ENCODE results near the gene MLXIP. TPM values are rescaled to one million over a fixed set of nuclear protein-coding genes. Genes with fewer than 3 reads are reported as not detected.
"Not testable (repeated sequence)": the region's sequence is repeated elsewhere in the genome, so short reads cannot be mapped to it uniquely, and the experiment has no call there.

The MLXIP gene
- total RNA-seq, 2 donors from 2014 or later, result 17.1 to 17.5 TPM

GRCh38 chr12:122168492-122168891 is 89.9 kb downstream of the MLXIP start:
- H3K27ac Mint-ChIP-seq, result no peak overlapping the region
- ATAC-seq (replicated peaks in 1 of 2) (no peak), DNase-seq (no peak)
- no peaks in the 10 kb centered on the region for H3K9me3 Mint-ChIP-seq
- no peaks in the 10 kb centered on the region for H3K36me3 Mint-ChIP-seq (ENCODE audit: insufficient read depth in 2 of 2)
- no peak overlapping the region for H3K4me3 Mint-ChIP-seq
- peaks cover 25% of the 10 kb centered on the region for H3K4me1 Mint-ChIP-seq (ENCODE audit: low read depth)
- H3K27me3 Mint-ChIP-seq (ENCODE audit: low read depth), result no peaks in the 10 kb centered on the region

- Mint-ChIP-seq H3K9me3 (no peaks in the 10 kb centered on the region), H3K4me1 (ENCODE audit: low read depth) (peaks cover 26% of the 10 kb centered on the region), H3K27ac (no peak overlapping the region), H3K36me3 (ENCODE audit: insufficient read depth in 2 of 2) (no peaks in the 10 kb centered on the region), H3K4me3 (no peak overlapping the region), H3K27me3 (ENCODE audit: low read depth) (no peaks in the 10 kb centered on the region)
- no peak for ATAC-seq (replicated peaks in 1 of 2)
- no peak for DNase-seq
Observed at GRCh38 chr12:122171399-122171798, 92.8 kb downstream of the MLXIP start.

- H3K4me3 Mint-ChIP-seq, result no peak overlapping the region
- H3K9me3 Mint-ChIP-seq, result no peaks in the 10 kb centered on the region
- H3K27me3 Mint-ChIP-seq (ENCODE audit: low read depth), result no peaks in the 10 kb centered on the region
- DNase-seq (no peak), ATAC-seq (replicated peaks in 1 of 2) (no peak)
- no peaks in the 10 kb centered on the region for H3K36me3 Mint-ChIP-seq (ENCODE audit: insufficient read depth in 2 of 2)
- H3K4me1 Mint-ChIP-seq (ENCODE audit: low read depth), result peaks cover 16% of the 10 kb centered on the region
- H3K27ac Mint-ChIP-seq, result no peak overlapping the region
Observed at GRCh38 chr12:122172262-122172939, 93.8 kb downstream of the MLXIP start.

GRCh38 chr12:122174155-122174845 is 95.7 kb downstream of the MLXIP start, which contains the start of gene IL31:
Gene IL31 (minus strand): TSS chr12:122174221. CDS start chr12:122174172, 49 bp downstream.
- Mint-ChIP-seq H3K36me3 (ENCODE audit: insufficient read depth in 2 of 2) (no peaks in the 10 kb centered on the region), H3K4me1 (ENCODE audit: low read depth) (peaks cover 14% of the 10 kb centered on the region), H3K27me3 (ENCODE audit: low read depth) (no peaks in the 10 kb centered on the region), H3K4me3 (peak within 1 kb of the TSS; percentile 1 to 35), H3K27ac (no peak within 1 kb of the TSS), H3K9me3 (no peaks in the 10 kb centered on the region)
- DNase-seq (peak; percentile 33 to 37), ATAC-seq (replicated peaks in 1 of 2) (peak; percentile 89 to 93)

GRCh38 chr12:122176473-122176872 is 97.9 kb downstream of the MLXIP start:
- H3K9me3 Mint-ChIP-seq; H3K4me3 Mint-ChIP-seq; DNase-seq; H3K27me3 Mint-ChIP-seq (ENCODE audit: low read depth); H3K27ac Mint-ChIP-seq; H3K36me3 Mint-ChIP-seq (ENCODE audit: insufficient read depth in 2 of 2); ATAC-seq (replicated peaks in 1 of 2): not testable (repeated sequence)
- H3K4me1 Mint-ChIP-seq (ENCODE audit: low read depth), result peaks cover 14% of the 10 kb centered on the region

- DNase-seq (peak; percentile 48 to 58), ATAC-seq (replicated peaks in 1 of 2) (peak; percentile 86 to 92)
- Mint-ChIP-seq H3K4me1 (ENCODE audit: low read depth) (peaks cover 11% of the 10 kb centered on the region), H3K27ac (no peak within 1 kb of the TSS), H3K9me3 (no peaks in the 10 kb centered on the region), H3K4me3 (peak within 1 kb of the TSS; percentile 78 to 81), H3K36me3 (ENCODE audit: insufficient read depth in 2 of 2) (no peaks in the 10 kb centered on the region), H3K27me3 (ENCODE audit: low read depth) (peaks cover 18% of the 10 kb centered on the region)
Observed at GRCh38 chr12:122182887-122183587, 104.5 kb downstream of the MLXIP start, which contains the start of gene LRRC43. Gene LRRC43 (plus strand): TSS chr12:122183123. CDS start chr12:122183145, 22 bp downstream.

GRCh38 chr12:122183588-122183940 is 105.0 kb downstream of the MLXIP start:
- peak overlapping the region; percentile 58 to 81 for H3K4me3 Mint-ChIP-seq
- H3K36me3 Mint-ChIP-seq (ENCODE audit: insufficient read depth in 2 of 2), result no peaks in the 10 kb centered on the region
- peaks cover 18% of the 10 kb centered on the region for H3K27me3 Mint-ChIP-seq (ENCODE audit: low read depth)
- ATAC-seq (replicated peaks in 1 of 2), result no peak
- no peak overlapping the region for H3K27ac Mint-ChIP-seq
- H3K4me1 Mint-ChIP-seq (ENCODE audit: low read depth), result peaks cover 11% of the 10 kb centered on the region
- H3K9me3 Mint-ChIP-seq, result no peaks in the 10 kb centered on the region
- DNase-seq, result no peak

GRCh38 chr12:122184517-122184916 is 106.0 kb downstream of the MLXIP start:
- H3K27me3 Mint-ChIP-seq (ENCODE audit: low read depth), result peaks cover 18% of the 10 kb centered on the region

GRCh38 chr12:122185079-122185478 is 106.5 kb downstream of the MLXIP start:
- ATAC-seq (replicated peaks in 1 of 2) (no peak), DNase-seq (no peak)
- H3K27ac Mint-ChIP-seq, result no peak overlapping the region
- no peaks in the 10 kb centered on the region for H3K9me3 Mint-ChIP-seq
- peaks cover 11% of the 10 kb centered on the region for H3K4me1 Mint-ChIP-seq (ENCODE audit: low read depth)
- H3K36me3 Mint-ChIP-seq (ENCODE audit: insufficient read depth in 2 of 2), result no peaks in the 10 kb centered on the region
- no peak overlapping the region for H3K4me3 Mint-ChIP-seq
- peaks cover 18% of the 10 kb centered on the region for H3K27me3 Mint-ChIP-seq (ENCODE audit: low read depth)

More at GRCh38 chr12:122184517-122184916, 106.0 kb downstream of the MLXIP start:
- Mint-ChIP-seq H3K9me3 (no peaks in the 10 kb centered on the region), H3K4me1 (ENCODE audit: low read depth) (peaks cover 11% of the 10 kb centered on the region), H3K4me3 (peak overlapping the region; percentile 27 to 81), H3K36me3 (ENCODE audit: insufficient read depth in 2 of 2) (no peaks in the 10 kb centered on the region), H3K27ac (no peak overlapping the region)
- ATAC-seq (replicated peaks in 1 of 2) (no peak), DNase-seq (no peak)

- peaks cover 15% of the 10 kb centered on the region for H3K4me1 Mint-ChIP-seq (ENCODE audit: low read depth)
Observed at GRCh38 chr12:122185494-122186082, 107.0 kb downstream of the MLXIP start.

GRCh38 chr12:122187466-122187865 is 108.9 kb downstream of the MLXIP start:
- DNase-seq, result no peak
- no peak overlapping the region for H3K27ac Mint-ChIP-seq
- no peaks in the 10 kb centered on the region for H3K9me3 Mint-ChIP-seq
- no peaks in the 10 kb centered on the region for H3K36me3 Mint-ChIP-seq (ENCODE audit: insufficient read depth in 2 of 2)
- H3K4me3 Mint-ChIP-seq, result no peak overlapping the region
- peaks cover 18% of the 10 kb centered on the region for H3K27me3 Mint-ChIP-seq (ENCODE audit: low read depth)
- peaks cover 15% of the 10 kb centered on the region for H3K4me1 Mint-ChIP-seq (ENCODE audit: low read depth)
- ATAC-seq (replicated peaks in 1 of 2), result no peak

More at GRCh38 chr12:122185494-122186082, 107.0 kb downstream of the MLXIP start:
- DNase-seq (no peak), ATAC-seq (replicated peaks in 1 of 2) (no peak)
- Mint-ChIP-seq H3K27me3 (ENCODE audit: low read depth) (peaks cover 18% of the 10 kb centered on the region), H3K4me3 (no peak overlapping the region), H3K9me3 (no peaks in the 10 kb centered on the region), H3K36me3 (ENCODE audit: insufficient read depth in 2 of 2) (no peaks in the 10 kb centered on the region), H3K27ac (no peak overlapping the region)

- Mint-ChIP-seq H3K9me3 (no peaks in the 10 kb centered on the region), H3K27ac (no peak overlapping the region)
Observed at GRCh38 chr12:122189626-122190475, 111.3 kb downstream of the MLXIP start.

More at GRCh38 chr12:122189626-122190475, 111.3 kb downstream of the MLXIP start:
- H3K4me1 Mint-ChIP-seq (ENCODE audit: low read depth), result peaks cover 5% of the 10 kb centered on the region
- ATAC-seq (replicated peaks in 1 of 2) (no peak), DNase-seq (no peak)
- H3K36me3 Mint-ChIP-seq (ENCODE audit: insufficient read depth in 2 of 2), result no peaks in the 10 kb centered on the region
- H3K4me3 Mint-ChIP-seq, result no peak overlapping the region
- H3K27me3 Mint-ChIP-seq (ENCODE audit: low read depth), result peaks cover 2% of the 10 kb centered on the region
